ENCODE measurements around the gene AGR2. TPM values are rescaled to one million over a fixed set of nuclear protein-coding genes. Genes with fewer than 3 reads are reported as not detected.

The AGR2 gene
- total RNA-seq, 4 donors from 2014 or later = 16.7 TPM; not detected in 3

- no peak for DNase-seq
- Histone ChIP-seq H3K4me1 (no peaks in the 10 kb centered on the region), H3K4me3 (no peak overlapping the region), H3K36me3 (no peaks in the 10 kb centered on the region), H3K9me3 (no peaks in the 10 kb centered on the region), H3K27ac (no peak overlapping the region), H3K27me3 (no peaks in the 10 kb centered on the region)
- intact Hi-C loops (cut with DNase I; ENCODE audit: low total_unique reads) = no loop called here
- TF ChIP-seq POLR2A (IDR thresholded peaks at IDR 0.05) = no peak
- TF ChIP-seq CTCF (IDR thresholded peaks at IDR 0.05) = no peak
These were observed 17.7 kb downstream of the AGR2 start for GRCh38 chr7:16787127-16787526.

GRCh38 chr7:16786257-16786656 lies 18.5 kb downstream of the AGR2 start:
- Histone ChIP-seq H3K27ac (no peak overlapping the region), H3K9me3 (no peaks in the 10 kb centered on the region), H3K4me1 (no peaks in the 10 kb centered on the region), H3K27me3 (no peaks in the 10 kb centered on the region), H3K4me3 (no peak overlapping the region), H3K36me3 (no peaks in the 10 kb centered on the region)
- TF ChIP-seq POLR2A (IDR thresholded peaks at IDR 0.05) (no peak), CTCF (IDR thresholded peaks at IDR 0.05) (no peak)
- intact Hi-C loops (cut with DNase I; ENCODE audit: low total_unique reads) = no loop called here
- DNase-seq = no peak

GRCh38 chr7:16785846-16786245 lies 19.0 kb downstream of the AGR2 start:
- intact Hi-C loops (cut with DNase I; ENCODE audit: low total_unique reads) = no loop called here
- Histone ChIP-seq H3K4me1 (no peaks in the 10 kb centered on the region), H3K27me3 (no peaks in the 10 kb centered on the region), H3K9me3 (no peaks in the 10 kb centered on the region), H3K4me3 (no peak overlapping the region), H3K36me3 (no peaks in the 10 kb centered on the region), H3K27ac (no peak overlapping the region)
- DNase-seq = no peak
- TF ChIP-seq POLR2A (IDR thresholded peaks at IDR 0.05) = no peak
- no peak for TF ChIP-seq CTCF (IDR thresholded peaks at IDR 0.05)

- intact Hi-C loops (cut with DNase I; ENCODE audit: low total_unique reads) = no loop called here
- no peak for TF ChIP-seq CTCF (IDR thresholded peaks at IDR 0.05)
- no peak for TF ChIP-seq POLR2A (IDR thresholded peaks at IDR 0.05)
- H3K9me3 ChIP-seq = no peaks in the 10 kb centered on the region
- H3K27me3 ChIP-seq = no peaks in the 10 kb centered on the region
- H3K4me3 ChIP-seq = no peak overlapping the region
- DNase-seq = no peak
- H3K36me3 ChIP-seq = no peaks in the 10 kb centered on the region
- H3K27ac ChIP-seq = no peak overlapping the region
- no peaks in the 10 kb centered on the region for H3K4me1 ChIP-seq
These were observed 19.5 kb downstream of the AGR2 start for GRCh38 chr7:16785321-16785720.

- no peak for TF ChIP-seq POLR2A (IDR thresholded peaks at IDR 0.05)
- TF ChIP-seq CTCF (IDR thresholded peaks at IDR 0.05) = no peak
- no peak overlapping the region for H3K4me3 ChIP-seq
- no peaks in the 10 kb centered on the region for H3K27me3 ChIP-seq
- H3K27ac ChIP-seq = no peak overlapping the region
- intact Hi-C loops (cut with DNase I; ENCODE audit: low total_unique reads) = no loop called here
- DNase-seq = no peak
- H3K4me1 ChIP-seq = no peaks in the 10 kb centered on the region
- H3K9me3 ChIP-seq = no peaks in the 10 kb centered on the region
- no peaks in the 10 kb centered on the region for H3K36me3 ChIP-seq
These were observed 24.2 kb downstream of the AGR2 start for GRCh38 chr7:16780596-16780995.

Data from uterus (tissue), 4 donors.